ENCODE results near the gene FBRSL1. TPM values are rescaled to one million over a fixed set of nuclear protein-coding genes. Genes with fewer than 3 reads are reported as not detected.

The FBRSL1 gene
- total RNA-seq, 1 donor from 2014 or later, result 17.1 TPM

DNA sequence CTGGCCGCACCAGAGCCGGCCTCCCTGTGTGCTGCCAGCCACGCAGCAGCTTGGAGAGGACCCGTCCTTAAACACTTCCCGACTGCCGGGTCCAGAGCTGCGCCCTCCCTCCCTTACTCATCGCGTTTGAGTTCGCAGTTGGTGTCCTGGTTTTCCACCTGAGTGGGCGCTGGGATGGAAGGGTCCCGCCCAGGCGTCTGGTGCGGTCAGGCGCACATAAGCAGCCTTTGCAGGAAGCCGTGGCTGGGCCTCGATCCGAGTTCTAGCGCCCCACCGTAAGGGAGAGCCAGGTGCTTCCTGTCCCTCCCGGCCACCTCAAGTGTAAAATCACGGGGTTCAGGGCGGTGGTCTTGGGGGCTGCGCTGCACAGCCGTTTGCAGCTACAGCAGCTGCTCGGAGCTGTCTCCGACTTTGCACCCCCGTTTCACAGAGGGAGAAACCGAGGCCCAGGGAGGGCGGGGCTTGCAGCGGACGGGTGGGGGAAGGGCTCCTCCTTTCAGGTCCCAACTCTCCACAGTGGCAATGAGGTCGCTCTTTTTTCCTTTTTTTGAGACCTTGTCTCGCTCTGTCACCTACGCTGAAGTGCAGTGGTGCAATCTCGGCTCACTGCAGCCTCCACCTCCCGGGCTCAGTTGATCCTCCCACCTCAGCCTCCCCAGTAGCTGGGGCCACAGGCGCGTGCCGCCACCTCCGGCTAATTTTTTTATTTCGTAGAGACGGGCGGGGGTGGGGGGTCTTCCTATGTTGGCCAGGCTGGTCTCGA is 69.1 kb downstream of the FBRSL1 start:
- TF ChIP-seq, protein P1, sequence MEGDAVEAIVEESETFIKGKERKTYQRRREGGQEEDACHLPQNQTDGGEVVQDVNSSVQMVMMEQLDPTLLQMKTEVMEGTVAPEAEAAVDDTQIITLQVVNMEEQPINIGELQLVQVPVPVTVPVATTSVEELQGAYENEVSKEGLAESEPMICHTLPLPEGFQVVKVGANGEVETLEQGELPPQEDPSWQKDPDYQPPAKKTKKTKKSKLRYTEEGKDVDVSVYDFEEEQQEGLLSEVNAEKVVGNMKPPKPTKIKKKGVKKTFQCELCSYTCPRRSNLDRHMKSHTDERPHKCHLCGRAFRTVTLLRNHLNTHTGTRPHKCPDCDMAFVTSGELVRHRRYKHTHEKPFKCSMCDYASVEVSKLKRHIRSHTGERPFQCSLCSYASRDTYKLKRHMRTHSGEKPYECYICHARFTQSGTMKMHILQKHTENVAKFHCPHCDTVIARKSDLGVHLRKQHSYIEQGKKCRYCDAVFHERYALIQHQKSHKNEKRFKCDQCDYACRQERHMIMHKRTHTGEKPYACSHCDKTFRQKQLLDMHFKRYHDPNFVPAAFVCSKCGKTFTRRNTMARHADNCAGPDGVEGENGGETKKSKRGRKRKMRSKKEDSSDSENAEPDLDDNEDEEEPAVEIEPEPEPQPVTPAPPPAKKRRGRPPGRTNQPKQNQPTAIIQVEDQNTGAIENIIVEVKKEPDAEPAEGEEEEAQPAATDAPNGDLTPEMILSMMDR (IDR thresholded peaks at IDR 0.05; ENCODE audit: insufficient read depth, low read length, severe bottlenecking), result no peak
- no peak for DNase-seq (ENCODE audit: low read depth)
- FAIRE-seq, result no peak
- Histone ChIP-seq H3K27me3 (ENCODE audit: control insufficient read depth, insufficient read depth, low read length) (no peaks in the 10 kb centered on the region), H3K4me3 (ENCODE audit: low read depth, low read length) (peak overlapping the region; percentile 69), H3K36me3 (ENCODE audit: control insufficient read depth, insufficient read depth, low read length) (peaks cover 1% of the 10 kb centered on the region)

DNA sequence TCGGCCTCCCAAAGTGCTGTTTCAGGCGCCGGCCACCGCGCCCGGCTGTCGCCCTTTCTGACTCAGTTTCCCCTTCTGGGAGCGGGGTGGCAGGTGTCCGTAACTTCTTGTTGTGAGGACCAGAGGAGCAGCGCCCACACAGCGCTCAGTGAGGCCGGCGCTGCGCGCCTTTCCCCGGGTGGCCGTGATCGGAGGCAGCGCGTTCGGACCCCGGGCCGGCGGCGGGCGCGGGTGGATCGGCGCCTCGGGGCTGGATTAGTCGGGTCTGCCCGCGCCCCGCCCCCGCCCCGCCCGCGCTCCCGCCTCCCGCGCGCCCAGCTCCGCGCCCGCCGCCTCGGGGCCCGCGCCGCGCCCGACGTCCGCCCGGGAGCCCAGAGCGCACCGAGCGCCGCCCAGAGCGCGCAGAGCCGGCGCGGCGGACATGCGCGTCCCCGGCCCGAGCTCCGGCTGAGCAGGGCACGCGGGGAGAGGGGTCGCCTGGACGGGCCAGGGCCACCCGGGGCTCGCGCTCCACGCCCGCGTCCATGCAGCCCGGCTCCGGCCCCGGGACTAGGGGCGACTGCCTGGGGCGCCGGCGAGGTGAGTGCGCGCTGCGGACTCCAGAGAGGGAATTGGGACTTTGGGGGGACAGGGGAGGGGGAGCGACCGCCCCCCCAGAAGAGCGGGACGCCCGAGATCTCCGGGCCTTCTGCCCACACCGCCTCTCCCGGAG is 69.9 kb downstream of the FBRSL1 start:
- DNase-seq (ENCODE audit: low read depth), result no peak
- no peaks in the 10 kb centered on the region for H3K27me3 ChIP-seq (ENCODE audit: control insufficient read depth, insufficient read depth, low read length)
- TF ChIP-seq, protein P1 (IDR thresholded peaks at IDR 0.05; ENCODE audit: insufficient read depth, low read length, severe bottlenecking), result no peak
- H3K36me3 ChIP-seq (ENCODE audit: control insufficient read depth, insufficient read depth, low read length), result peaks cover 1% of the 10 kb centered on the region
- peak overlapping the region; percentile 69 for H3K4me3 ChIP-seq (ENCODE audit: low read depth, low read length)
- no peak for FAIRE-seq

DNA sequence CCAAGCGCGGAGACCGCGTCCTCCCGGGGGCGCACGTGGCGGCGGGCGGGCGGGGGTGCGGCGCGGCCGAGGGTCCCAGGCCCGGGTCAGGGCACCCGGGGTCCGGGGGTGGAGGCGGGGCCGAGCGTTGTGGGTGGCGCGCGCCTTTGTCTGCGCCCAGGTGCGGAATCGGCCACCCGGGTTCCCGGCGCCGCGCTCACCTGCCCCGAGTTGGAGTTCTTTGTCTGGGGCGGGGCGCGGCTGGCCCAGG is 70.3 kb downstream of the FBRSL1 start:
- H3K4me3 ChIP-seq (ENCODE audit: low read depth, low read length), result peak overlapping the region; percentile 69
- no peak for FAIRE-seq
- H3K36me3 ChIP-seq (ENCODE audit: control insufficient read depth, insufficient read depth, low read length), result peaks cover 1% of the 10 kb centered on the region
- H3K27me3 ChIP-seq (ENCODE audit: control insufficient read depth, insufficient read depth, low read length), result no peaks in the 10 kb centered on the region
- DNase-seq (ENCODE audit: low read depth), result no peak
- TF ChIP-seq, protein P1 (IDR thresholded peaks at IDR 0.05; ENCODE audit: insufficient read depth, low read length, severe bottlenecking), result no peak

DNA sequence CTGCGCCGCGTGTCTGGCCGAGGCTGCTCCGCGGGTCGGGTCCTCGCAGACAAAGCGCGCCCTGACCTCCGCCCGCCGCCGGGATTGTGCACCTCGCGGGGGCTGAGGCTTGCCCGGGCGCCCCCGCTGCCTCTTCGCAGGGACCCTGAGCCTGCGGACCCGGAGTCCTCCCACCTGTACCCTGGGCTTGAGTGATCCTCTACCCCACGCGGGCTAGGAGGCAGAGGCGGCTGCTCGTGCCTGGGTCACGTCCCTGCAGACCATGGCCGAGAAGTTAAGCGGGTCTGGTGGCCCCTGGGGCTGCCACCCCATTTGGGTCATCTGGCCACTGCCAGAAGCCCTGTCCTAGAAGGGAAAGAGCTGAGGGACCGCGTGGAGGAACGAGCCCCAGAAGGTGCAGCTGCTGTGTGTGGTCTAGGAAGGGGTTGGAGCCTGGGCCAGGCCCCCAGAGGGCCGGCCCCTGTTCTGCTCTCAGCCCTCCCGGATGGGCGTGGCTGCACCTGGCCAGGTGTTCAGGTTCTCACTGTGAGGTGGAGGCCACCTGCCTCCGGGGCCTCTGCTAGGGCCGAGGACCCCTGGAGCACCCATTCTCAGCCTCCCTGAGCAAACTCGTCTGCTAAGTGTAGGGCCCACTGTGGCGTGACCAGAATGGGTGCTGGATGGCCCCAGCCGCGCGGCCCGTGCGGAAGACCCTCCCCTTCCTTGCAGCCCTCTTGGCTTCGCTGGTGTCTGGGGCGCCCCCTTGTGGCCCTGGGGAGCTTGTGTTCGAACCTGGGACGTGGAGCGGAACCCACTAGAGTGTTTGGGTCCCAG is 70.9 kb downstream of the FBRSL1 start:
- no peaks in the 10 kb centered on the region for H3K27me3 ChIP-seq (ENCODE audit: control insufficient read depth, insufficient read depth, low read length)
- FAIRE-seq (no peak), DNase-seq (ENCODE audit: low read depth) (peak; percentile 63)
- TF ChIP-seq, protein P1 (IDR thresholded peaks at IDR 0.05; ENCODE audit: insufficient read depth, low read length, severe bottlenecking), result peak; percentile 83
- H3K4me3 ChIP-seq (ENCODE audit: low read depth, low read length), result peak overlapping the region; percentile 69
- H3K36me3 ChIP-seq (ENCODE audit: control insufficient read depth, insufficient read depth, low read length), result peaks cover 6% of the 10 kb centered on the region

Other genes with a start within 250 kb of the FBRSL1 start
- not detected in 2 replicates for gene GALNT9, start 160.6 kb upstream of the FBRSL1 start, total RNA-seq
- gene LRCOL1, start 120.4 kb downstream of the FBRSL1 start, total RNA-seq, result not detected in 2 replicates
- not detected in 2 replicates for gene P2RX2, start 128.6 kb downstream of the FBRSL1 start, total RNA-seq
- 10.5 and 18.3 TPM in 2 replicates for gene POLE, start 197.2 kb downstream of the FBRSL1 start, total RNA-seq
- gene PXMP2, start 197.4 kb downstream of the FBRSL1 start, total RNA-seq, result 12.9 and 15.1 TPM in 2 replicates
- gene PGAM5, start 220.7 kb downstream of the FBRSL1 start, total RNA-seq, result 55.0 and 80.3 TPM in 2 replicates